ENCODE data around the gene SGCG. TPM values are rescaled to one million over a fixed set of nuclear protein-coding genes. Genes with fewer than 3 reads are reported as not detected.
"Not testable (repeated sequence)": the region's sequence is repeated elsewhere in the genome, so short reads cannot be mapped to it uniquely, and the experiment has no call there.

Gene SGCG
- total RNA-seq, 1 experiment from 2014 or later = 15.4 TPM

GRCh38 chr13:23183292-23183691 is 2.5 kb downstream of the SGCG start:
- Histone ChIP-seq H3K27me3 (no peaks in the 10 kb centered on the region), H3K4me3 (no peak overlapping the region), H3K36me3 (no peaks in the 10 kb centered on the region), H3K9me3 (no peaks in the 10 kb centered on the region)
- no peak for DNase-seq

DNA sequence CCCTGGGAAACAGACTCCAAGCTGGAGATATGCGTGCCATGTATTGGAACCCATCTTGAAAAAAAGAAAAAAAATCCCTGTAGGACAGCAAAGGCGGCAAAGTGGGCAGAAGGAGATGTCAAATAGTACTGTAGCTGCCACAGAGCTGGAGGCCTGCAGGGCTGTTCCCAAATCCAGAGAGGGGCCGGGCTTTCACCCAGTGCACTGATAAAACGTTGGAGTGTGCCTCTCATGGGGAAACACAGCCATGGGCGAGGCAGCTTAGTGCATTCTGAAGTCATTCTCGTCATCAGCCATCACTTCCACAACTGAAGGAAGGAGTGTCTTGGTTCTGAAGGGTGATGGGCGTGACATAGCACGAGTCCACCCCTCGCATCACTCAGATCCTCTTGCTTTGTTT is 4.8 kb downstream of the SGCG start:
- DNase-seq = no peak
- H3K36me3 ChIP-seq = no peaks in the 10 kb centered on the region
- no peak overlapping the region for H3K4me3 ChIP-seq
- H3K9me3 ChIP-seq = no peaks in the 10 kb centered on the region
- H3K27me3 ChIP-seq = no peaks in the 10 kb centered on the region

DNA sequence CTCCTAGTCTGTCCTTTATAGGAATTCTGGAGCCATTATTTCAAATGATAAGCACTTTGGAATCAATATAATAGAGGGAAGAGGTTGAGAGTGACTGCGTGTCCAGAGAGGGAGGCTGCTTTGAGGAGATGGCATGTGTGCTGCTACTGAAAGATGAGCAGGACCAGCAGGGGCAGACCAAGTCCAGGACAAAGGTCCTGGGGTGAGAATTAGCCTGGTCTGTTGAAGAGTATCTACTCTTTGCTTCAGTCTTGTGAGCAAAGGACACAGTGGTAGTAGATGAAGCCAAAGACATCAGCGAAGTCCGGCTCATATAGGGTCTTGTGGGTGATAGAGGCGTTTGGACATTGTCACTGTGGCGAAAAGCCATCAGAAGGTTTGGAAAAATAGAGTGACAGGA is 21.1 kb downstream of the SGCG start:
- H3K36me3 ChIP-seq = peaks cover 10% of the 10 kb centered on the region
- no peak overlapping the region for H3K4me3 ChIP-seq

DNA sequence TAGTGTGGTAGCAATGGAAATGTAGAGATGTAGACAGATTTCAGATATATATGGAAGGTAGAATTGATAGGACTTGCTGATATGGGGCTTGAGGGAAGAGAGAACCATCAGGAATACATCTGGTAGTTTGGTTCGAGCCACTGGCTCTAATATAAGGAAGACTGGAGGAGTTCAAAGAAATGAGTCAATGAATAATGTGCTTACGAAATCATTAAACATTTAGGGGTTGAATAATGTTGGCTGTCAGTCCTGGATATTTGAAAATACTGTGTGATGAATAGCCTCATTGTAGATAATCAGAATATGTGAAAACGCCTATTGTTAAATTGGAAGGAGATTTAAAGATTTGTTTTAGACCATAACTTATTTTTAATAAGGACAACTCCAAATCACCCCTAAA is 21.6 kb downstream of the SGCG start:
- DNase-seq = no peak
- Histone ChIP-seq H3K27me3 (no peaks in the 10 kb centered on the region), H3K4me3 (no peak overlapping the region), H3K9me3 (peaks cover 3% of the 10 kb centered on the region; the same call in 1 of the 2 replicates), H3K36me3 (peaks cover 14% of the 10 kb centered on the region)

More for the DNA sequence above, 21.1 kb downstream of the SGCG start:
- H3K9me3 ChIP-seq = 0 out of 2 replicates have a peak, but pooled peaks cover under 1% of the 10 kb centered on the region
- no peak for DNase-seq
- no peaks in the 10 kb centered on the region for H3K27me3 ChIP-seq

- Histone ChIP-seq H3K36me3 (peaks cover 12% of the 10 kb centered on the region), H3K27me3 (no peaks in the 10 kb centered on the region), H3K9me3 (peaks cover 5% of the 10 kb centered on the region; the same call in 1 of the 2 replicates), H3K4me3 (no peak overlapping the region)
- no peak for DNase-seq
Measured at GRCh38 chr13:23203516-23203915, 22.7 kb downstream of the SGCG start.

- Histone ChIP-seq H3K36me3 (peaks cover 15% of the 10 kb centered on the region), H3K27me3 (no peaks in the 10 kb centered on the region), H3K9me3 (peaks cover 5% of the 10 kb centered on the region; the same call in 1 of the 2 replicates), H3K4me3 (no peak overlapping the region)
- DNase-seq = no peak
Measured at GRCh38 chr13:23205807-23206206, 25.0 kb downstream of the SGCG start.

- H3K4me3 ChIP-seq = no peak overlapping the region
- peaks cover 3% of the 10 kb centered on the region for H3K36me3 ChIP-seq
- H3K9me3 ChIP-seq = peaks cover 4% of the 10 kb centered on the region
- H3K27me3 ChIP-seq = no peaks in the 10 kb centered on the region
- no peak for DNase-seq
Measured at GRCh38 chr13:23212671-23213070, 31.9 kb downstream of the SGCG start.

DNA sequence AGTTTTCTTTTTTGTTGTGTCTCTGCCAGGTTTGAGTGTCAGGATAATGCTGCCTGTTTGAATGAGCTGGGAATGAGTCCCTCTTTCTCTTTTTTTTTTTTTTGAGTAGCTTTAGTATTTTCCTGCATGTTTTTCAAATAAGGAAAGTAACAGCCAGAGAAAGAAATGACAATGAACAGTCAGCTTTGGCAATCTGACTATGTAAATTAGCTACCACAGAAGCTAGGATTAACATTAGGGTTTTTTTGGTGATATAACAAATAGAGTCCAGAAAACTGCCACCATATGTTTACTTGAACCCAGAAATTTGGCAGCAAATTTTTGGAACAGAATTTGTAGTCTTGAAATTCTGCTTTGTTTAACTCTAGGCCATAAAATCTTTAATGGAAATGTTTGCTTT is 50.5 kb downstream of the SGCG start:
- DNase-seq = no peak
- no peak overlapping the region for H3K4me3 ChIP-seq
- no peaks in the 10 kb centered on the region for H3K27me3 ChIP-seq
- H3K9me3 ChIP-seq = no peaks in the 10 kb centered on the region
- no peaks in the 10 kb centered on the region for H3K36me3 ChIP-seq

DNA sequence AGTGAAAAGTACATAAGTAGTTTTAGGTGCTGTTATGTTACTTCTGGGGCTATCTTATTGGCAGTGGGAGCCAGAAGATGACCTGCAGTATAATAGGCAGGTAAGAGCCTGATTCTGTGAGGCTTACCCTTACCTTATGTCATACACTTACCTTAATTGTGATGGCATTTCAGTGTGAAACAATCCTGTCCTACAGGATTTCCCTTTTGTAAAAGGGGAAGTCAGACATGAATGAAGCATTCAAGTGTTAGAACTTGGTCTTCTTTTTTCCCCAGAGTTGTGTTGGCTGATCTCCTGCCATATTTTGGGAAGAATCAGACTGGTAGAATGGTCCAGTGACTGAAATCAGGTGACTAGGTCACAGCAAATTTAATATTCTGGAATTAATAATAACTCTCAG is 55.2 kb downstream of the SGCG start:
- H3K9me3 ChIP-seq = no peaks in the 10 kb centered on the region; the same call in 1 of the 2 replicates
- no peaks in the 10 kb centered on the region; the same call in 1 of the 2 replicates for H3K36me3 ChIP-seq
- H3K27me3 ChIP-seq = no peaks in the 10 kb centered on the region
- DNase-seq = no peak
- H3K4me3 ChIP-seq = no peak overlapping the region

DNA sequence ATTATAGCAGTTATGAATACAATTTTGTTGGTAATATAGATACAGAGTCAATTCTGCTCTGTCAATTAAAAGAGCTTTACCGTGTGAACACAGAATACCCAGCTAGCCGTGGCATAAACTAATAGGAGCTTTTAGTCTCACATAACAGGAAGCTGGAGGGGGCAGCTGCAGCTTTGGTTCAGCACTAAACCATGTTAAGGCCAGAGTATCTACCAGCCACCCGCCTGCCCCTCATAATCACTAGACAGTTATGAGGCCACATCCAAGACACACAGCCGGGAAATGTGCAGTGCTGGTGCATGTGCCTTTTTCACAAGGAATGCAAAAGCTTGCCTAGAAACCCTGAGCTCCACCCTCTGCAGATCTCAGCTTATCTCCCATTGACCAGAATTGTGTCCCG is 62.3 kb downstream of the SGCG start:
- no peaks in the 10 kb centered on the region; the same call in 1 of the 2 replicates for H3K9me3 ChIP-seq

GRCh38 chr13:23248410-23248809 is 67.6 kb downstream of the SGCG start:
- not testable (repeated sequence) for H3K36me3 ChIP-seq

More for the DNA sequence above, 62.3 kb downstream of the SGCG start:
- Histone ChIP-seq H3K27me3 (no peaks in the 10 kb centered on the region), H3K36me3 (peaks cover 5% of the 10 kb centered on the region), H3K4me3 (no peak overlapping the region)
- no peak for DNase-seq

GRCh38 chr13:23254506-23254905 is 73.7 kb downstream of the SGCG start:
- no peaks in the 10 kb centered on the region for H3K27me3 ChIP-seq
- no peaks in the 10 kb centered on the region for H3K36me3 ChIP-seq
- no peak for DNase-seq
- H3K9me3 ChIP-seq = no peaks in the 10 kb centered on the region
- no peak overlapping the region for H3K4me3 ChIP-seq

More at GRCh38 chr13:23248410-23248809, 67.6 kb downstream of the SGCG start:
- DNase-seq, H3K4me3 ChIP-seq, H3K27me3 ChIP-seq, H3K9me3 ChIP-seq: not testable (repeated sequence)

DNA sequence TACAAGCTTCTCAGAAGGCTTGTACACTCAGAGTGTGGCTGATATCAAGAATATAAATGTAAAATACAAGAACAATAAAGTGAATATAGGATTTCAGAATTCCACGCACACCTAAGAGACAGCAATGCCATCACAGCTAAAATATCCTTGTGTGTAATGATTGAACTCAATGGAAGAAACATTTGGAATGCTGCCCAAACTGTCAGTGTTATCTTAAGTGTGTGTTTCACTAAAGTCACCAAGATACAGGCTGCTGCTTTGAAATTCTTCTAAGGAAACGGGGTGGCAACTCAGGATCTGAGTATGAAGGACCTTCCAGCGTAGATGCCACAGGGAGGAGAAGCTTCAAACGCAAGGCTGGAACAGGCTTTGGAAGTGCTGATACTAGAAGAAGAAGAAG is 86.8 kb downstream of the SGCG start:
- Histone ChIP-seq H3K27me3 (no peaks in the 10 kb centered on the region), H3K9me3 (peaks cover 2% of the 10 kb centered on the region; the same call in 1 of the 2 replicates), H3K4me3 (no peak overlapping the region), H3K36me3 (no peaks in the 10 kb centered on the region)
- DNase-seq = no peak

DNA sequence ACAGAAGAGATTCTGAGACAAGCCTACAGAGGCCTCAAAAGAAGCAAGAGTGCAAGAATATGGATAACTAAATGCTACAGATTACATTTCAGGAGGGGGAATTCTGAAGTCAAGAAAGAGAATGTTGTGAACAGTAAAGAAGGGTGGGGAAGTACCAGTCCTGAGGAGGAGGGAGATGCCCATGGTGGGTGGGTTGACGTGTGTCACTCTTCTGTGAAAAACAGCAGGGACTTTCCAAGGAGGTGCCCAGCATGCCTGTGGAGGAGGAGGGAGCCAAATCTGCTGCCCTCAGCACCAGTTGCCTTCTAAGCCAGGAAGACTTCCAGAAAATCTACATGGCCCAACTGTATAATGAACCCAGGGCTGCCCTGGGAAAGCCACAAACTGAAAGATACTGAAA is 87.7 kb downstream of the SGCG start:
- Histone ChIP-seq H3K4me3 (no peak overlapping the region), H3K27me3 (no peaks in the 10 kb centered on the region), H3K36me3 (no peaks in the 10 kb centered on the region), H3K9me3 (no peaks in the 10 kb centered on the region)
- no peak for DNase-seq

DNA sequence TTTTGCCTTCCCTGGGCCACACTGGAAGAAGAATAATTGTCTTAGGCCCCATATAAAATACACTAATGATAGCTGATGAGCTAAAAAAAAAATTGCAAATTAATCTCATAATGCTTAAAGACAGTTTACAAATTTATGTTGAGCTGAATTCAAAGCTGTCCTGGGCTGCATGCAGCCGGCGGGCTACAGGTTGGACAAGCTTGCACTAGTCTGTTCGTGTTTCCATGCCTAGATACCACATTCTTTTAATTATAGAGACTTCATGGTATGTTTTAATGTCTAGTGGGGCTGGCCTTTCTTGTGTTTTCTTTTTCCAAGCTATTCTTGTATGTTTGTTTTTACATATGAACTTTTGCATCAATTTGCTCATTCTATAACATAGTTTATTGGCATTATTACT is 90.6 kb downstream of the SGCG start:
- no peaks in the 10 kb centered on the region for H3K9me3 ChIP-seq
- H3K27me3 ChIP-seq = no peaks in the 10 kb centered on the region
- no peaks in the 10 kb centered on the region for H3K36me3 ChIP-seq
- no peak overlapping the region for H3K4me3 ChIP-seq
- no peak for DNase-seq

GRCh38 chr13:23273498-23273897 is 92.7 kb downstream of the SGCG start:
- no peaks in the 10 kb centered on the region for H3K36me3 ChIP-seq
- no peaks in the 10 kb centered on the region for H3K9me3 ChIP-seq
- H3K4me3 ChIP-seq = no peak overlapping the region
- no peaks in the 10 kb centered on the region for H3K27me3 ChIP-seq
- DNase-seq = no peak

DNA sequence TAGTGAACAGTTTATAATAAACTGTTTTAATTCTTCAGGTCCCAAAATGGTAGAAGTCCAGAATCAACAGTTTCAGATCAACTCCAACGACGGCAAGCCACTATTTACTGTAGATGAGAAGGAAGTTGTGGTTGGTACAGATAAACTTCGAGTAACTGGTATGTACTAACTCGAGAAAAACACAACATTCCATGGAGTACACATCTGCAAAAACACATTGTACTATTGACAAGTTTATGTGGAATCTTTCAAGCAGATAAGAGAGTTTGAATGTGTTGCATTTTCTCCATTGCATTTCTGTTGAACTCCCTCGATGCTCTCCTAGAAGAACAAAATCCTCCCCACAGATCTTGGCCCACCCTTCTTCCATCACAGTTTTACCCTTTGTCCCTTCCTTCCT is 98.5 kb downstream of the SGCG start:
- Histone ChIP-seq H3K4me3 (no peak overlapping the region), H3K27me3 (no peaks in the 10 kb centered on the region), H3K36me3 (peaks cover 4% of the 10 kb centered on the region; the same call in 1 of the 2 replicates), H3K9me3 (0 out of 2 replicates have a peak, but pooled peaks cover 2% of the 10 kb centered on the region)
- DNase-seq = no peak

DNA sequence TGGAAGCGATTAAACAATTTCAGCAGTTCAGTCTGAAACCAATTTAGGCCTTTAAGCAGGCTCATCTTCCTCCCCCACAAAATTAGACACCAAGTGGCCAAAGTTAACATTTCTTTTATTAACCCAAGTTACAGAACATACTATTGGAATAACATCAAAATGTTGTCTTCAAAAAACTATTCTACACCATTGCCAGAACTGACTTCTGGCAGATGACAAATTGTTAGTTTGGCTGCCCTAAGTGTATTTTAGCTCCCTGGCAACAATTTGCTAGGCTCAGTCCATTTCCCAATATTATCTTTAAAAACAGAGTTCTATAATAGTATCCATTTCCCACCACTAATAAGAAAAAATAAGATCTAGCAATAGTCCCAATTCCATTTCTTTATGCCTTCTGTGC is 107.8 kb downstream of the SGCG start:
- peaks cover 4% of the 10 kb centered on the region; the same call in 1 of the 2 replicates for H3K36me3 ChIP-seq
- no peaks in the 10 kb centered on the region for H3K27me3 ChIP-seq
- 0 out of 2 replicates have a peak, but pooled peaks cover 2% of the 10 kb centered on the region for H3K9me3 ChIP-seq
- H3K4me3 ChIP-seq = no peak overlapping the region
- no peak for DNase-seq

All from MG63 (cell line).